Sigmoid colon (tissue), 4 donors: Measurements from ENCODE around the gene AQP10.

Source experiments
- CTCF ChIP-seq, 4 experiments: fragments of 450-650 bp in 3 of 4; fragments of 200-600 bp in 1 of 4; IDR thresholded peaks; one replicate each; pipeline ENCODE4 v1.5.1; 2016 to 2019; ENCODE audit warnings: antibody characterized with exemption in 4 of 4, mild to moderate bottlenecking in 3 of 4, moderate library complexity in 2 of 4
- EP300 ChIP-seq, 4 donors: sonication (generic); formaldehyde crosslinking; IDR thresholded peaks; one replicate each; pipeline ENCODE4 v1.6.1; 2017; ENCODE audit warnings: antibody characterized with exemption in 4 of 4
- POLR2A ChIP-seq, 2 donors: fragments of 450-650 bp; IDR thresholded peaks; one replicate each; pipeline ENCODE4 v1.6.1; 2016; ENCODE audit warnings: antibody characterized with exemption in 2 of 2, mild to moderate bottlenecking in 2 of 2, moderate library complexity in 2 of 2

- TF ChIP-seq CTCF (IDR thresholded peaks at IDR 0.05) (no peak), EP300 (IDR thresholded peaks at IDR 0.05) (no peak), POLR2A (IDR thresholded peaks at IDR 0.05) (no peak)
Measured at GRCh38 chr1:154329152-154329521, 8.2 kb downstream of the AQP10 start.
